Left lobe of liver (tissue), 2 donors: Measurements from ENCODE around the gene SLC22A13. TPM values are rescaled to one million over a fixed set of nuclear protein-coding genes. Genes with fewer than 3 reads are reported as not detected.
A peak's percentile ranks its signal among the peaks of the same experiment; 100 is the strongest.
"Not testable (repeated sequence)": the region's sequence is repeated elsewhere in the genome, so short reads cannot be mapped to it uniquely, and the experiment has no call there.

Experiments
- ATAC-seq: fragments of 200-7000 bp; cut with Tn5 transposase; one replicate; pipeline ENCODE4 v1.9.1; 2020; ENCODE audit warnings: mild to moderate bottlenecking, moderate library complexity
- DNase-seq: peaks from one replicate; pipeline ENCODE4 v3.0.0-alpha.2; 2020; ENCODE audit warnings: low spot score
- total RNA-seq: library from RNA; stranded (reverse); gene quantifications from one replicate; pipeline ENCODE4 v1.2.1, GENCODE V29; 2021
- donor health status: DM: no; HTN: no; CAD: no; lungs with moderate emphysema.
- donor health status: DM: no; HTN: yes; CAD: no.

SLC22A13 gene
- total RNA-seq, 1 donor from 2014 or later: 0.50 TPM

DNA sequence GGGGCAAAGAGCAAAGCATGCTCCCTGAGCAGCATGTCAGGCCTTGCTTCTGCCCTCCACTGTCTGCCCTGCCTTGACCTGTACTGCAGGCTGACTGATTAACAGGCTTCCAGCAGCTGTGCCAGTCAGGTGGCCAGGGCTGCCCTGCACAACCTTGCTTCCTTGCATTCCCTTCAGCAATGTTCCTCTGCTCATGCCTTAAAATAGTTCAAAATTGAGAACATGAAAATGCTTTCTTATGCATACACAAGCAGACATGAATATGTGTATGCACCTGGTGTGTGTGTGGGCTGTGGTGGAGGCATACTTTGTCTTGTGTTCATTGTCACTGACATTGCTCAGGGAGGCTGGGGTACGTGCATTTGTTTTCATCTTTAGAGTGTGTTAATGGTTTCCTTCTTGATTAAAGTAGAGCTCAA, 1.2 kb upstream of the SLC22A13 start:
- ATAC-seq (peak; percentile 97), DNase-seq (peak; percentile 59)

DNA sequence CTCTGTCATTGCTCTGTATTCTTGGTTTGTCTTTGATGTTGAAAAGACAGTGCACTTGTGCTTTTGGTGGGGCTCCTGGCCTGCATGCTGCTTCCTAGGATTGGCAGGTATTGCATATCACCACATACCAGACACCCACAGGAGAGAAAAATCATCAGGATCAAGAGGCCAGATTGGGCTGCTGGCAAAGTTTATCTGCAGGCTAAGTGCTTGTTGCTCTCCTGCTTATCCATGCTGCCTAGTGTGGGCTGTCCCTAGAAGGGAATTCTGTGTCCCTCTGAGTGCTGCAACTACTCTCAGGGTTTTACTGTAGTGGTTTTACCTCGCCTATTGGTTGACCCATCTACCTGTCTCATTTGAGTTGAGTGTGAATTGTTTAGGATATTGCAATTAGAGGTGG, 833 bp upstream of the SLC22A13 start:
- ATAC-seq (no peak), DNase-seq (no peak)

GRCh38 chr3:38266810-38267209, 1.2 kb downstream of the SLC22A13 start:
- DNase-seq: no peak
- no peak for ATAC-seq

GRCh38 chr3:38267662-38268061, 2.0 kb downstream of the SLC22A13 start:
- no peak for ATAC-seq
- no peak for DNase-seq

GRCh38 chr3:38268087-38268486, 2.5 kb downstream of the SLC22A13 start:
- ATAC-seq: no peak
- no peak for DNase-seq

- DNase-seq (no peak), ATAC-seq (no peak)
Observed at GRCh38 chr3:38268522-38268921, 2.9 kb downstream of the SLC22A13 start.

DNA sequence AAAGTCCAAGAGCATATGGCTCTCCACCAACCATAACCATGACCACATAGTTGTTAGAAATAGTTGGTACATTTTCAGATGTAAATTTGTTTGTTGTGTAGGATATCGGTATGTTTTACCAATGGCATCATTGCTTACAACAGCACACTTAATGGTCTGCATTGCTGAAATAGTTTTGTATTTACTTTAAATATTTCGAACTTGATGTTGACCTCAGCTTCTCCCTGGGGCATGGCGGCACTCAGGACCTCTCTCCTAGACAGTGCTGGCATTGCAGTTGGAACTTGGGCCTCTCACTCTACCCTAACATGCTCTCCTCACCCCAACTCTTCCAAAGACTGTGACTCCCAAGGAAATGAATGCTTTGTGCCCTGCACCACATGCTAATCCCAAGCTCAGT, 5.0 kb downstream of the SLC22A13 start:
- ATAC-seq (no peak), DNase-seq (no peak)

DNA sequence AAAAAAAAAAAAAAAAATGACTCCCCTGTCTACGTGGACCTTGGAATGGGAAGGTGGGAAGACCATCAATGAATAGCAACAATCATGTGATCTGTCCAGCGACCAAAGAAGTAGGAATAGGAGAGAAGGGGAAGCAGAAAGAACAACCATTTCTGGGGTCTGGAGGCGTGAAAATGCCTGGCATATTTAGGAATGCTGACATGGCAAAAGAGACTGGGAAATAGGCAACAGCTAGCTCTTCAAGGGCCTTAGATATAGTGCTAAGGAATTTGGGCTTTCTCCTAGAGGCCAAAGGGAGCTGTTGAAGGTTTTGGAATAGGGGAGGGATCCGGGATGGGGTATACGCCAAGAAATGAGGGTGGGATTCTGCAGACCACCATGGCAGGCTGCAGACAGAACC, 5.9 kb downstream of the SLC22A13 start:
- no peak for ATAC-seq
- no peak for DNase-seq

DNA sequence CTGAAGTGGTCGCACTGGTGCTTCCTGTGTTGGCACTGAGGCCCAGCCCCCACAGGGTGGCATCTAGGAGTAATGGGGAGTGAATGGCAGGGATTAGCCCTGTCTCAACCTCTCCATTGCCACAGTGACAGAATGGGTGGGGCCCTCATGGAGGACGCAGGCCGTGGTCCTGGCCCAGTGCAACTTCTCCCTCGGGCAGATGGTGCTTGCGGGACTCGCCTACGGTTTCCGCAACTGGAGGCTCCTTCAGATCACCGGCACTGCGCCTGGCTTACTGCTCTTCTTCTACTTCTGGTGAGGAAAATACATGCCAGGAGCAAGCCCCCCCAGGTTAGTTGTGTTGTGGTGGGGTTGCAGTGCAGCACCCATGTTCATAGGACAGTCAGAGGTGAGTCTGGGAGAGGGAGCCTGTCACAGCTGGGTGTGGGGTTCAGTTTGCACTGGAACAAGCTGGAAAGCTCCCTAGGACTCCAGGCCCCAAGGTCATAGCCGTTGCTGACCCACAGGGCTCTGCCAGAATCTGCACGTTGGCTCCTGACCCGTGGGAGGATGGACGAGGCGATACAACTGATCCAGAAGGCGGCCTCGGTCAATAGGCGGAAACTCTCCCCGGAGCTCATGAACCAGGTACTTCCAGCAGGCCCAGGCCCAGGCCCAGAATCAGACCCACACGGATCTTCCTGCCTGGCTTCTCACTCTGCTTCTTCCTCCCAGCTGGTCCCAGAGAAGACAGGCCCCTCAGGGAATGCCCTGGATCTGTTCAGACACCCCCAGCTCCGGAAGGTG, 9.4 kb downstream of the SLC22A13 start:
- peak; percentile 54 for ATAC-seq
- no peak for DNase-seq

GRCh38 chr3:38275658-38276057, 10.0 kb downstream of the SLC22A13 start:
- DNase-seq: no peak

GRCh38 chr3:38276081-38276916, 10.7 kb downstream of the SLC22A13 start:
- DNase-seq (no peak), ATAC-seq (no peak)

More at GRCh38 chr3:38275658-38276057, 10.0 kb downstream of the SLC22A13 start:
- no peak for ATAC-seq

DNA sequence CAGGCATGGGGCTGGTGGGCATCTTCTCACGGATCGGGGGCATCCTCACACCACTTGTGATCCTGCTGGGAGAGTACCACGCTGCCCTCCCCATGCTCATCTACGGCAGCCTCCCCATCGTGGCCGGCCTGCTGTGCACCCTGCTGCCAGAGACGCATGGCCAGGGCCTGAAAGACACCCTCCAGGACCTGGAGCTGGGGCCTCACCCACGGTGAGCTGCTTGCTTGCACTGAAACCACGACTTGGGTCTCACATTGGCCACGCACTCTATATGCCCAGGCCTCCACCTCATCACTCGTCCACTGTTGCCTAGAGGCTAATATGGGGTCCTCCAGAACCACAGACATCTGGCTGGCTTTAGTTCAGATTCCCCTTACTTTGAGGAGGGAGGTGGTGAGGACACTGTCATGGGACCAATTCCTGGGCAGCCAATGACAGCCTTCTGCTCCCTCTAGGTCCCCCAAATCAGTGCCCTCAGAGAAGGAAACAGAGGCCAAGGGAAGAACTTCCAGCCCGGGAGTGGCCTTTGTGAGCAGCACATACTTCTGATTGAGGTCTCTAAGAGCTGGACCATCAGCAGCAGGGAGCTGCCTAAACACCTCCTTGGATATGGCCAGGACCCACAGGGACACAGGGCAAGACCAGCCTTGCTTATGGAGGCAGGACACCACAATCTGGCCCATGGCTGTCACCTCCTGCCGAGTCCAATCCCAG, 11.5 kb downstream of the SLC22A13 start:
- no peak for ATAC-seq

DNA sequence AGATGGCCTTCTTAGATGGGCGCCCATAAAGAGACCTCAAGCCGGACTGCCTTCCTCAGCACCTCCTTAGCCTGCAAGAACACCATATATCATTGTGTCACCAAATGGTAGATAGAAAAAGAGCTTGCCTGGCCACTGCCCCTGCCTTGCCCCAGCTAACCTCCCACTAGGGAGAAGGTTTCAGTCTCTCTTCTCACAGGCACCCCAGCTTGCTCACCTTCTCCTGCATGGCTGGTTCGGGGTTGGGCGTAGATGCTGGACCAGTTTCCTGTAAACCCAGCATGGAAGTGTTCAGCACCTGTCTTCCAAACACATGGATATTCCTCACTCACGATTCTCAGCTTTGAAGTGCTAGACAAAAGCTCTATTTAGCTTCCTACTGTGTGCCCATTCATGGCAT, 13.2 kb downstream of the SLC22A13 start:
- ATAC-seq: no peak

More for the DNA sequence above, 11.5 kb downstream of the SLC22A13 start:
- DNase-seq: no peak

DNA sequence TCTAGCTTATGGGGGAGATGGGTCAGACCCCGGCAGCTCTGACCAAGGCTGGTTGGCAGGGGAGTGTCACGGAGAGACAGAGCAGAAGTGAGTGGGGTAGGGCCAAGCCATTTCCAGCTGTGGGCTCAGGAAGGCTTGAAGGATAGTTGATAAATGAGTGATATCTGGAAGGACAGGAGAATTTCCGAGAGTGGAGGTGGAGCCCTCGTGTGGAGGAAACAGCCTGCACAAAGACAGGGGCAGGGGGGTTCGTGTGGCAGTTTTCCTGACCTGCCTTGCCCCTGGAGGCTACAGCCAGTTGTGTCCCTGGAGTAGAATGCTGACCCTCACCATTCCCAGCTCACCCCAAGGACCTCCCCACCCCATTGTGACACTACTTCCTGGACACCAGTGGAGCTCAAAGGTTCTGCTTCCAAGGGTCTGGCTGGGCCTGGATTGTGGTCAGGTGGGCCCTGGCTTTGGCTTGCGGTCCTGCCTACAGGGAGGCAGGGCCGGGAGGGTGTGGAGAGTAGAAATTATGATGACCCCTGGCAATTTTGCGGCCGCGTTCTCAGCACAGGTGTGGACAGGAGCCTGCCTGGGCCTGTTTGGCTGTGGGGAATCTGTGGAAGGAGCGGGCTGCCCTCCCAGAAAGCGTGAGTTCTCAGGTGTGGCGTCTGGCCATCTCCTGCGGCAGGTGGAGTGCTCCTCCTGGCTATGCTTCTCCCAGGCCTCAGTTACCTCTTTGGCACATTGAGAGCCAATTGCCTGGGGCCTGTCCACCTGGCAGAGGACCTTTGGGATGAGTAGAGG, 16.5 kb downstream of the SLC22A13 start, which contains the start of gene SLC22A14:
Gene SLC22A14 (plus strand): TSS at position 400 of the 792 bp plus-strand sequence. CDS start 23,733 bp downstream, outside the sequence.
- DNase-seq (no peak), ATAC-seq (no peak)

More for the DNA sequence above, 13.2 kb downstream of the SLC22A13 start:
- no peak for DNase-seq

- DNase-seq (no peak), ATAC-seq (no peak)
Observed at GRCh38 chr3:38283810-38284755, 18.5 kb downstream of the SLC22A13 start.

DNA sequence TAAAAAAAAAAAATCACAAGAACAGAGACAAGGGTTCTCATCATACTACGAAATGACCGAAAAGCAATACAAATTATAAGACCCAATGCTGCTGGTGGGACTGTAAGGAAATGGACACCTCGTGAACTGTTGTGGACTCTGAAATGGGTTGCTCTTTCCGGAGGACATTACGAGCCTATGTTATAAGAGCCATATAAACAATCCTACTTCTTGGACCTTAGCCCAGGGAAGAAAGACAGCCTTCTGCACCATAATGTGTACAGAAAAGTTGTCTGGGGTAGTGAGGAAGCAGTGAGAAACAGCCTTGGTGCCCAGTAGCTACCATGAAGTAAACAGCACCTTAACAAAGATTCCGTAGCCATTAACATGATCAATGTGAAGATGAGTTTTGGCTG, 19.1 kb downstream of the SLC22A13 start:
- no peak for DNase-seq
- ATAC-seq: no peak

DNA sequence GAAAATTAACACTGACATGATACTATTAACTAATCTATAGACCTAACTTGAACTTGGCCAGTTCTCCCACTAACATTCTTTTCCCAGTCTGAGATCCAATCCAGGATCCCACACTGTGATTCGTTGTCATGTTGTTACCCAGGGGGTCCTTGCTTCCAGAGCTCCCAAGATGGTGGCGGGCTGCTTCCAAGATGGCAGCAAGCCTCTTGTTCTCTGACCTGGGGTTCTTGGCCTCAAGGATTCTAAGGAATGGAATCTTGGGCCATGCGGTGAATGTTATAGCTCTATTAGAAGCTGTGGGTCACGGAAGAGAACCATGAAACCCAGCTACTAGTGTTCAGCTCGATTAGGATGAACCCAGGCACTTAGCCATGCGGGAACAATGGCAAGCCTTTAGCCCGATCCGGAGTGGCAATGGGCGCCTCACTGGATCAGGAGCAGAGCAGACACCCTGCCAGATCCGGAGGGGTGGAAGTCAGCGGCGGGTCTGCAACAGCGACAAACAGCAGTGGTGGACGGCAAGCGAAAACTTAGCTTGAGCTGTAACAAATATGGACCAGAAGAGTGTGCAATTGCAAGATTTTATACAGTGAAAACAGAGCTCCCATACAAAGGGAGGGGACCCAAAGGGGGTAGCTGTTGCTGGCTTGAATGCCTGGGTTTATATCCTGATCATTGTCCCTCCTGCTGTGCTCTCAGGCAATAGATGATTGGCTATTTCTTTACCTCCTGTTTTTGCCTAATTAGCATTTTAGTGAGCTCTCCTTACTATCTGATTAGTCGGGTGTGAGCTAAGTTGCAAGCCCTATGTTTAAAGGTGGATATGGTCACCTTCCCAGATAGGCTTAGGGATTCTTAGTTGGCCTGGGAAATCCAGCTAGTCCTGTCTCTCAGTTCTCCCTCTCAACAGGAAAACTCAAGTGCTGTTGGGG, 23.9 kb downstream of the SLC22A13 start:
- not testable (repeated sequence) for DNase-seq

GRCh38 chr3:38297053-38297452, 31.4 kb downstream of the SLC22A13 start:
- not testable (repeated sequence) for ATAC-seq, DNase-seq

More for the DNA sequence above, 23.9 kb downstream of the SLC22A13 start:
- not testable (repeated sequence) for ATAC-seq
